Neural progenitor cell (in vitro differentiated cells): ENCODE data around the gene HSPA9. TPM values are rescaled to one million over a fixed set of nuclear protein-coding genes. Genes with fewer than 3 reads are reported as not detected.

Experiments used
- DNase-seq: peaks from one replicate; pipeline ENCODE4 v3.0.0-alpha.2; 2016; ENCODE audit warnings: low spot score
- H2AFZ ChIP-seq: fragments of 200-600 bp; sonication (generic); replicated peaks from 2 replicates; pipeline ENCODE4 v1.6.1; 2016; ENCODE audit warnings: antibody characterized with exemption
- H3F3A ChIP-seq: fragments of 200-600 bp; sonication (generic); 2 replicates; pipeline ENCODE4 v1.6.1; 2016; ENCODE audit warnings: antibody characterized with exemption, low read depth
- H3K27ac ChIP-seq: fragments of 200-600 bp; sonication (generic); 2 replicates; pipeline ENCODE4 v1.5.1; 2016; ENCODE audit warnings: mild to moderate bottlenecking
- H3K27me3 ChIP-seq: fragments of 200-600 bp; sonication (generic); 2 replicates; pipeline ENCODE4 v1.6.1; 2016; ENCODE audit warnings: mild to moderate bottlenecking, moderate library complexity
- H3K36me3 ChIP-seq: fragments of 200-600 bp; sonication (generic); 2 replicates; pipeline ENCODE4 v1.5.1; 2016
- H3K4me1 ChIP-seq: fragments of 200-600 bp; sonication (generic); 2 replicates; pipeline ENCODE4 v1.6.1; 2016; ENCODE audit warnings: mixed run types
- H3K4me2 ChIP-seq: fragments of 200-600 bp; sonication (generic); 2 replicates; pipeline ENCODE4 v1.6.1; 2016
- H3K4me3 ChIP-seq: fragments of 200-600 bp; sonication (generic); 2 replicates; pipeline ENCODE4 v1.5.1; 2016
- H3K79me2 ChIP-seq: fragments of 200-600 bp; sonication (generic); 2 replicates; pipeline ENCODE4 v1.6.1; 2016; ENCODE audit warnings: low read depth
- H3K9ac ChIP-seq: fragments of 200-600 bp; sonication (generic); 2 replicates; pipeline ENCODE4 v1.6.1; 2016
- H3K9me3 ChIP-seq: fragments of 200-600 bp; sonication (generic); 2 replicates; pipeline ENCODE4 v1.5.1; 2016; ENCODE audit warnings: low read depth
- H4K20me1 ChIP-seq: fragments of 200-600 bp; sonication (generic); 2 replicates; pipeline ENCODE4 v1.6.1; 2016; ENCODE audit warnings: low read depth
- H3K27ac Mint-ChIP-seq: 3 replicates; pipeline ENCODE4 v1.8.0; 2021; ENCODE audit warnings: mixed read lengths
- H3K27me3 Mint-ChIP-seq: 2 replicates; pipeline ENCODE4 v1.8.0; 2022; ENCODE audit warnings: low read depth, mild to moderate bottlenecking, inconsistent platforms, moderate library complexity, mixed read lengths; ENCODE audit not compliant: insufficient read depth
- H3K36me3 Mint-ChIP-seq: 3 replicates; pipeline ENCODE4 v1.8.0; 2021; ENCODE audit warnings: mixed read lengths
- H3K4me1 Mint-ChIP-seq: 3 replicates; pipeline ENCODE4 v1.8.0; 2021; ENCODE audit warnings: mixed read lengths
- H3K4me3 Mint-ChIP-seq: 3 replicates; pipeline ENCODE4 v1.8.0; 2021; ENCODE audit warnings: mild to moderate bottlenecking, moderate library complexity, mixed read lengths
- H3K9me3 Mint-ChIP-seq: 3 replicates; pipeline ENCODE4 v1.8.0; 2020; ENCODE audit warnings: mixed read lengths
- CTCF ChIP-seq: fragments of 200-600 bp; sonication (generic); IDR thresholded peaks from 2 replicates; pipeline ENCODE4 v1.5.1; 2017; ENCODE audit warnings: antibody characterized with exemption, mild to moderate bottlenecking
- EZH2 ChIP-seq: fragments of 200-600 bp; sonication (generic); IDR thresholded peaks from 2 replicates; pipeline ENCODE4 v1.6.1; 2017; ENCODE audit warnings: antibody characterized with exemption, mild to moderate bottlenecking, moderate library complexity
- EZH2phosphoT487 ChIP-seq: fragments of 200-600 bp; sonication (generic); IDR thresholded peaks from 2 replicates; pipeline ENCODE4 v1.6.1; 2017; ENCODE audit warnings: antibody characterized with exemption
- total RNA-seq: library from RNA; depleted of rRNA; stranded (reverse); fragments of >200 nt; gene quantifications from 2 replicates; pipeline ENCODE4 v1.2.3, GENCODE V29; 2015; ENCODE audit warnings: low replicate concordance

Gene HSPA9
- total RNA-seq, 1 donor from 2014 or later = 259 TPM

DNA sequence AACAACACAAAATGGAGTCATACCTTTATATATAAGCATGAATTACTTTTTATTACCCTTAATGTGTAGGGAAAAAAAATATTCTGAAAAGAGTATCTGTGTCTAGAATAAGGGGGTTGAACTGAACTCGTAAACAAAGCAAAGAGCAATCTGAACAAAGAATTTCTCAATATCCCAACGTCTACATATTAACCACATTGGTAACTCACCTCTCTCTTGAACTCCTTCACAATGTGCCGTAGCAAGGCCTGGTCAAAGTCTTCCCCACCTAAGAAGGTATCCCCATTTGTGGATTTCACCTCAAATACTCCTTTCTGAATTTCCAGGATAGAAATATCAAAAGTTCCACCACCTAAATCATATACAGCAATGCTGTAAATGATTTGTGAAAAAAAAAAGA is 8.4 kb downstream of the HSPA9 start:
- DNase-seq = no peak
- H3K27ac ChIP-seq = no peak overlapping the region
- Mint-ChIP-seq H3K9me3 (no peaks in the 10 kb centered on the region), H3K27me3 (no peaks in the 10 kb centered on the region), H3K27ac (no peak overlapping the region), H3K4me1 (no peaks in the 10 kb centered on the region), H3K4me3 (no peak overlapping the region), H3K36me3 (peaks cover 42% of the 10 kb centered on the region)
- H3K27me3 ChIP-seq = no peaks in the 10 kb centered on the region
- no peak overlapping the region for H3K4me2 ChIP-seq
- no peak overlapping the region for H2AFZ ChIP-seq
- H4K20me1 ChIP-seq = peaks cover 30% of the 10 kb centered on the region
- peaks cover 72% of the 10 kb centered on the region for H3K79me2 ChIP-seq
- TF ChIP-seq CTCF (no peak), EZH2 (no peak), EZH2phosphoT487 (no peak)
- H3K36me3 ChIP-seq = peaks cover 21% of the 10 kb centered on the region
- peaks cover 8% of the 10 kb centered on the region for H3F3A ChIP-seq
- no peak overlapping the region for H3K9ac ChIP-seq
- no peak overlapping the region for H3K4me3 ChIP-seq
- no peaks in the 10 kb centered on the region for H3K9me3 ChIP-seq
- no peaks in the 10 kb centered on the region for H3K4me1 ChIP-seq

DNA sequence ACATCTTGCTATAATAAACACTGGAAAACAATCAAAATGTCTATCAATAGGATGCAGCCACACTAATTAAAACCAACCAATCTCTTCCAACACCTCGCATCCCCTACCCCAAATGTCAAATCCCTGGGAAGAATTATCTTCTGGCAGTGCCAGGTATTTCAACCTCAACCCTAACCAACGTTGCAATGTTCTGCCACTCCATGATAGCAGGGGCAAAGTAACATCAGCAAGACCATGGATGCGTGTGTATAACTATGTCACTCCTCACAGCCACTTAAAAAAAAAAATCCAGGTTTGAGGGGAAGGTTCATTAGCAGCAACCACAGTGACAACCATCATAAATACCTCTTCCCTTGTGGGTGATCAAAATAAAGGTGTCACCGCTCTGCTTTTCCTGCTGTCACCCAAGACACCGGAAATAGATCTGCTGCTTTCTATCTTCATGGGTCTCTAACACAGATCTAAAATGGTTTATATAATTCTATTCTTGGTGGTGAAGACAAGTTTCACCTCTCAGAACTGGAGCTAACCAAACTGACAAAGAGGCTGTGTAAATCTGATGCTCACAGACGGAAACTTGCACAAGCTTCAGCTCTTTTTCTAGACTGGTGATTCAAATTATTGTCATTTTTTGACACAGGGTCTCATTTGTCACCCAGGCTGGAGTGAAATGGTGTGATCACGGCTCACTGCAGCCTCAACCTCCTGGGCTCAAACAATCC is 9.9 kb downstream of the HSPA9 start:
- no peaks in the 10 kb centered on the region for H3K4me1 Mint-ChIP-seq
- H3K4me3 ChIP-seq = no peak overlapping the region
- H3K9me3 ChIP-seq = no peaks in the 10 kb centered on the region
- H3K79me2 ChIP-seq = peaks cover 66% of the 10 kb centered on the region
- no peak overlapping the region for H3K27ac ChIP-seq
- DNase-seq = no peak
- H4K20me1 ChIP-seq = peaks cover 32% of the 10 kb centered on the region
- peaks cover 23% of the 10 kb centered on the region for H3K36me3 ChIP-seq
- H3K27me3 ChIP-seq = no peaks in the 10 kb centered on the region
- no peak overlapping the region for H3K9ac ChIP-seq
- H3K27me3 Mint-ChIP-seq = no peaks in the 10 kb centered on the region
- no peak overlapping the region for H3K27ac Mint-ChIP-seq
- no peak overlapping the region for H3K4me3 Mint-ChIP-seq
- peaks cover 43% of the 10 kb centered on the region for H3K36me3 Mint-ChIP-seq
- H3K4me2 ChIP-seq = no peak overlapping the region
- no peak for TF ChIP-seq EZH2phosphoT487
- no peak for TF ChIP-seq EZH2
- TF ChIP-seq CTCF = no peak
- no peaks in the 10 kb centered on the region for H3K9me3 Mint-ChIP-seq
- no peak overlapping the region for H2AFZ ChIP-seq
- peaks cover 9% of the 10 kb centered on the region for H3F3A ChIP-seq
- no peaks in the 10 kb centered on the region for H3K4me1 ChIP-seq

DNA sequence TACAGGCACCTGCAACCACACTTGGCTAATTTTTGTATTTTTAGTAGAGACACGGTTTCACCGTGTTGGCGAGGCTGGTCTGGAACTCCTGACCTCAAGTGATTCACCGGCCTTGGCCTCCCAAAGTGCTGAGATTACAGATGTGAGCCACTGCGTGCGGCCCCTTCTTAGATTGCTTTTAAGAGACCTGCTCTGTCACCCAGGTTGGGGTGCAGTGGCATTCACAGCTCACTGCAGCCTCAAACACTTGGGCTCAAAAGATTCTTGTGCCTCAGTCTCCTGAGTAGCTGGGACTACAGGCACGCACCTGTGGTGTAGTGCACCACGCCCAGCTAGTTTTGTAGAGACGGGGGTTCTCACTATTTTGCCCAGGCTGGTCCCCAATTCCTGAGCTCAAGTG is 11.0 kb downstream of the HSPA9 start:
- Mint-ChIP-seq H3K4me1 (no peaks in the 10 kb centered on the region), H3K36me3 (peaks cover 49% of the 10 kb centered on the region), H3K9me3 (no peaks in the 10 kb centered on the region), H3K27me3 (no peaks in the 10 kb centered on the region), H3K27ac (no peak overlapping the region), H3K4me3 (no peak overlapping the region)
- no peaks in the 10 kb centered on the region for H3K4me1 ChIP-seq
- H3K36me3 ChIP-seq = peaks cover 20% of the 10 kb centered on the region
- H3K9me3 ChIP-seq = no peaks in the 10 kb centered on the region
- no peak overlapping the region for H3K9ac ChIP-seq
- H3K27ac ChIP-seq = no peak overlapping the region
- no peak overlapping the region for H2AFZ ChIP-seq
- H4K20me1 ChIP-seq = peaks cover 35% of the 10 kb centered on the region
- H3K4me3 ChIP-seq = no peak overlapping the region
- no peak for DNase-seq
- H3K79me2 ChIP-seq = peaks cover 69% of the 10 kb centered on the region
- H3K4me2 ChIP-seq = no peak overlapping the region
- H3F3A ChIP-seq = peaks cover 9% of the 10 kb centered on the region
- no peak for TF ChIP-seq EZH2phosphoT487
- no peak for TF ChIP-seq EZH2
- TF ChIP-seq CTCF = no peak
- no peaks in the 10 kb centered on the region for H3K27me3 ChIP-seq
